DMS 273 (cell line): ENCODE results near the gene STAG1.
"Not testable (repeated sequence)": the region's sequence is repeated elsewhere in the genome, so short reads cannot be mapped to it uniquely, and the experiment has no call there.

Experiments used
- DNase-seq: peaks from one replicate; lab custom pipeline; 2025; ENCODE audit not compliant: unreplicated experiment; lab: John Stamatoyannopoulos, UW

The STAG1 gene

DNA sequence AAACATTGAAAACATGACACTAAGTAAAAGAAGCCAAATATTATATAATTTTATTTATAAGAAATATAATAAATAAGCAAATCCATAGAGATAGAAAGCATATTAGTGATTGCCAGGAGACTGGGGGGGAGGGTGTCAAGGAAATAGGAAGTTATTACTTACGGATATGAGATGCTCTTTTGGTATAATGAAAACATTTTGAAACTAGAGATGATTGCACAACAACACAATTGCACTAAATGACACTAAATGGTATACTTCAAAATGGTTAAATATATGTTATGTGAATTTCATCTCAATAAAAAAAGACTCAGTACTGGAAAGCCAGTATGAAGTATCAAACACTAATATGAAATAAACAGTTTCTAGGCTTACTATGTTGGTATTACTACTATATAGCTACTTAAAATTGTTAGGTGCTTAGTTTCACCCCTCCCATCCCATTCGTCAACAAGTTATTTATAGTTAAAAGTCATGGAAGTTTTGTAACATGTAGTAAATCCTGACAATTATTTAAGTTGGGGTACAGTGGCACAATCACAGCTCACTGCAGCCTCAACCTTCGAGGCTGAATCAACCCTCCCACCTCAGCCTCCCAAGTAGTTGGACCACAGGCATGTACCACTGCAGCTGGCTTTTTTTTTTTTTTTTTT lies 43.7 kb downstream of the STAG1 start:
- no peak for DNase-seq

DNA sequence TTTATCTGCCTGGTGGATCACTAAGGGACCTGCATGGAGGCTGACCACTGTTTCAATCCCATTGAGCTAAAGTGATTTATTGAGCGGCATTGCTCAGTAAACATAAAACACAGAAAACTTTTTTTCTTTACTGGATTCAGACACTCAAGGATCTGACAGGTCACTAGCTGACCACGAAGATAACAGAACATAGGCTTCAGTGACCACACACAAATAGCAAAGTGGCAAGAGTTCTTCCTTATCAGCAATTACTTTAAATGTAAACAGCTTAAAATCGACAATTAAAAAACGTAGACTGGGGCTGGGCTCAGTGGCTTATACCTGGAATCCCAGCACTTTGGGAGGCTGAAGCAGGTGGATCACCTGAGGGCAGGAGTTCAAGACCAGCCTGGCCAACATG lies 48.7 kb downstream of the STAG1 start:
- no peak for DNase-seq

DNA sequence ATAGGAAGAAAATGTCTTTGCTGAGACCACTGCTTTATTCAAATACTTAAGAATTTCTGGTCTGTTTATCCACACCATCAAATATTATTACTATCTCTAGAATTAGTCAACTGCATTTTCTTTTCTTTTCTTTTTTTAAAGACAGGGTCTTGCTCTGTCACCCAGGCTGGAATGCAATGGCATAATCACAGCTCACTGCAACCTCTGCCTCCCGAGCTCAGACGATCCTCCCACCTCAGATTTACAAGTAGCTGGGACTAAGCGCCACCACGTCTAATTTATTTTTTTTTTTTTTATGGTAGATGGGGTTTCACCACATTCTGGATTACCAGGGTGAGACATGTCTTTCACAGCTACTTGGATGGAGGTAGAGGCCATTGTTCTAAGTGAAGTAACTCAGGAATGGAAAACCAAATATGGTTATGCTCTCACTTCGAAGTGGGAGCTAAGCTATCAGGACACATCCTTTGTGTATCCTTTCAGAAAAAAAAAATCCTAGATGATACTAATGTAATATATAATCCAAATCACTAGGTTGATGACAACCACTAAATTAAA lies 52.8 kb downstream of the STAG1 start:
- DNase-seq, result no peak

DNA sequence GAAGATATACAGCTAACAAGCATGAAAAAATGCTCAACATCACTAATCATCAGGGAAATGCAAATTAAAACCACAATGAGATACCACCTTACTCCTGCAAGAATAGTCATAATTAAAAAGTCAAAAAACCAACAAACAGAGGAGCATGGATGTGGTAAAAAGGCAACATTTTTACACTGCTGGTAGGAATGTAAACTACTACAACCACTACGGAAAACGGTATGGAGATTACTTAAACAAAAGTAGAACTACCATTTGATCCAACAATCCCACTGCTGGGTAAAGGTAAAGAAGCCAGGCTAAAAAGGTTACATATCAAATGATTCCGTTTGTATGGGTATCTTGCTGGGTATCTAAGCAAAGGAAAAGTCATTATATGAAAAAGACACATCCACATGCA lies 53.8 kb downstream of the STAG1 start:
- DNase-seq, result no peak

DNA sequence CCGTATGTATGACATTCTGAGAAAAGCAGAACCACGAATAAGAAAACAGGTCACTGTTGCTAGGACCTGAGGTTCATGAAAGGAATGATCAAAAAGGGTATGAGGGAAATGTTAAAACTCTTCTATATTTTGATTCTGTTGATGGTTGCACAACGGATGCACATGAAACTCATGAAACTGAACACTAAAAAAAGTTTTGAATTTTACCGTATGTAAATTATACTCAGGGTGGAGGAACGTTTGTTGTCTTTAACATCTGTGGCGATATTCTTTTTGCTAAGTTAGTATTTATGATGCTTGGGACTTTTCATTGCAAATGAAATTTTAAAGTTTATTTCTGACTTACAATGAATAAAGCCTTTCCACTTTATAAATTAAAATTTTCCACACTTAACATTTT lies 55.4 kb downstream of the STAG1 start:
- no peak for DNase-seq

DNA sequence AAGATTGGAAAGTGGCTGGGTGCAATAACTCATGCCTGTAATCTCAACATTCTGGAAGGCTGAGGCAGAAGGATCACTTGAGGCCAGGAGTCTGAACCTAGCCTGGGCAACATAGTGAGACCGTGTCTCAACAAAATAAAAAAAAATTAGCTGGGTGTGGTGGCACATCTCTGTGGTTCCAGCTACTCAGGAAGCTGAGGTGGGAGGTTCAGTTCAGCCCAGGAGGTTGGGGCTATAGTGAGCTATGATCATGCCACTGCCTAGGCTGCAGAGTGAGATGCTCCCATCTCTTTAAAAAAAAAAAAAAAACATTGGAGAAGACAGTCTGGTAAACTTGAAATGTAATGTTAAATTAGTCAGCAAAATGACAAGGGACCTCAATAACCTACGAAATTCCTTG lies 57.9 kb downstream of the STAG1 start:
- DNase-seq, result no peak

DNA sequence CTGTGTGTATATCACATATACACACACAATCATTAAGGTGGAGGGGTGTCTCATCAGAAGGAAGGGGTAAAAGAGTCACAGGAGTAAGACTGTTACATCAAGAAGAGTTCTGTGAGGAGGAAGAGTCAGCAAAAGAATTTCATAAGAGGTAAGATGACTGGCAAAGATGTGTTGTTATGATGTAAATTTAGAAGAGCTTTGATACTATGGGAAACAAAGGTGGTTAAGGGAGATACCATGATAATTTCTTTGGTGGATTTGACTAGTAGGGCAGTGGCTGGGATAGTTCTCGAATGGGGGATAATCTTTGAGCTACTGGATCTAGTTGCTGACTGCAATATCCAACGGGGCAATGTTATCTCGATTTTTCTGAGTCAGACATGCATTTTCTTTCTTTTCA lies 61.6 kb downstream of the STAG1 start:
- DNase-seq, result no peak

DNA sequence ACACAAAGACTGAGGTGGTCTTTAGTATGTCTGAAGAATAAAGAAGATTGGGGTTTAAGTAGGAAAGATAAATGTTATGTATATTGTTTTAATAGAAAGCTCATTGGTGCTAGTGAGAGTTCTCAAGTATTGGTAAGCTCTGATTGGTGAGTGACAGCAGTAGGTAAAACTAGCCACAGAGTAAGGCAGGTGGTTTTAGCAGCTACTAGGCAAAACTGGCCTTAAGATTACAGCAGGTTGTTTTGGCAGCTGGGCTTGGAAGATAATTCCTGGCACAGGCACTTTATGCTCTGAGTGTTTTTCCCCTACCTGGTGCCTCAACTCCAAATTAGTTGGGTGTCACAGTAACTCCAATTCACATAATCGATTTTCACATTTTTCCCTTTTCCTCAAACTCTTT lies 66.3 kb downstream of the STAG1 start:
- peak; percentile 43 for DNase-seq

DNA sequence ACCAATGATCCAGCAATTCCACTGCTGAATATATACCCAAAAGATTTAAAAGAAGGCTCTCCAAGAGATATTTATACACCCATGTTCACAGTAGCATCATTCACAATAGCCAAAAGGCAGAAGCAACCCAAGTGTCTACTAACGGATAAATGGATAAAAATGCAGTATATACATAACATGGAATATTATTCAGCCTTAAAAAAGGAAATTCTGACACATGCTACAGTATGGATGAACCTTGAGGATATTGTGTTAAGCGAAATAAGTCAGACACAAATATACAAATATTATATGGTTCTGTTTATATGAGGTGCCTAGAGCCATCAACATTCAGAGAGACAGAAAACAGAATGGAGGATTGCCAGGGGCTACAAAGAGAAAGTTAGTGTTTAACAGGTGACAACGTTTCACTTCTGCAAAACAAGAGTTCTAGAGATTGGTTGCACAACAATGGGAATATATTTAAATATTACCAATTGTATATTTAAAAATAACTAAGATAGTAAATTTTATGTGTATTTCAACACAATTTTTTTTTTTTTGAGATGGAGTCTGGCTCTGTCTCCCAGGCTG lies 69.4 kb downstream of the STAG1 start:
- DNase-seq, result no peak

DNA sequence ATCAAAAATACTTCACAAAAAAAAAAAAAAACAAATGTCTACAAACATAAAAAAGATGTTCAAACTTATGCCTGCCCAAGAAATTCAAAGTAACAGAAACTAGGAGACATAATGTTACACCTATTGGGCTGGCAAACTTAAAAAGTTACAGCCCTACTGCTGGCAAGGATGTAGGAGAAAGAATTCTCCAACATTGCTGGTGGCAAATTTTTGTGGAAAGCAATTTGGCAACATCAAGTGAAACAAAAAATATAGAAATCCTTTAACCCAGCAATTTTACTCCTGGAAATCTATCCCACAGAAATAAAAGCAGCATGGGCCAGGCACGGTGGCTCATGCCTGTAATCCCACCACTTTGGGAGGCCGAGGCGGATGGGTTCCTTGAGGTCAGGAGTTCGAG lies 73.2 kb downstream of the STAG1 start:
- DNase-seq, result no peak

DNA sequence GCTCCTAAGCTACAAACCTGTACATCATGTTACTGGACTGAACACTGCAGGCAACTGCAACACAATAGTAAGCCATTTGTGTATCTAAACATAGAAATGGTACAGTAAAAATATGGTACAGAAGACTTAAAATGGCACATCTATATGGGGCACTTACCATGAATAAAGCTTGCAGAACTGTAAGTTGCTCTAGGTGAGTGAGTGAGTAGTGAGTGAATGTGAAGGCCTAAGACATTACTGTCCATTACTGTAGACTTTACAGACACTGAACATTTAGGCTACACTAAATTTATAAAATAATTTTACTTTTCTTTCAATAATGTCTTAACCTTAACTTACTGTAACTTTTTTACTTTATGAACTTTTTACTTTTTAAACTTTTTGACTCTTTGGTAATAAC lies 76.2 kb downstream of the STAG1 start:
- DNase-seq, result no peak

DNA sequence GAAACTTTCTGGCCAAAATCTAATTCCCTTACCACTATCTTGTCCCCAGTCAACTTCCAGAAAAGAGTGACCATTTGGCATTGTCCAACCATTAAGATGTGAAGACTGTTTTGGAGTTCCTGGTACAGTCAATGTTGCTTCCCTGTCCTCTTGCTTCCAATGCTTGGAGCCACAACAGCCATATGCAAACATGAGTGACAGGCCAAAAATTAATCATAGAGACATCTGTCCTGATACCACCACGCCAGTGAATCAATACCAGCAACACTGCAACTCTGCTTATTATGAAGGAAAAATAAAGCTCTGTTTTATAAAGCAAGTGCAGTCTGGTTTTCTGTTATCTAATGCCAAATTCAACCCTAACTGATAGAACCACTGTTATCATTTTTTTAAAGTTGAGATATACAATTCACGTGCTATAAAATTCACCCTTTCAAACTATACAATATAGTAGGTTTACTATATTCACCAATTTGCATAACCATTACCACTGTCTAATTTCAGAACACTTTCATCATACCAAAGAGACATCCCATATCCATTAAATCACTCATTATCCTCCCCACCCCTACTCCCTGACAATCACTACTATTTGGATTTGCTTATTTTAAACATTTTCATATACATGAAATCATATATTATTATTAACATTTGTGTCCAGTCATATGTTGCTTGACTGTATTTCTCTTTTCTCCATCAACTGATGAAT lies 76.9 kb downstream of the STAG1 start:
- DNase-seq, result no peak

DNA sequence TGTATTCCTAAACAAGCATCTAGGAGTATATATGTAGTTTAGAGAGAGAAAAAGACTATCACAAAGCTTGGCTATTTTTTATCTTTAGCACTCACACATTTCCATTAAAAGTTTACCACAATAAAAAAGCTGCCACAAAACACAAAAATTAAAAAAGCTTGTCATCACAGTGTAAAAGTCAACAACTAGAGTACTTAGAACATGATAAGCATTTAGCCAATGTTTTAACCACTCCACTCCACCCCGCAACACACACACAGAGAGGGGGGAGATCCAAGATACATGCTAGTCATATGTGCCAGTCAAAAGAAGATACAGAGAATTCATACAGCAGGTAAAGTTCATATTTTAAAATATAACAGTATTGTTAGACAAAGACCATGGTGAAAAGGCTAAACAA lies 79.7 kb downstream of the STAG1 start:
- DNase-seq, result no peak

DNA sequence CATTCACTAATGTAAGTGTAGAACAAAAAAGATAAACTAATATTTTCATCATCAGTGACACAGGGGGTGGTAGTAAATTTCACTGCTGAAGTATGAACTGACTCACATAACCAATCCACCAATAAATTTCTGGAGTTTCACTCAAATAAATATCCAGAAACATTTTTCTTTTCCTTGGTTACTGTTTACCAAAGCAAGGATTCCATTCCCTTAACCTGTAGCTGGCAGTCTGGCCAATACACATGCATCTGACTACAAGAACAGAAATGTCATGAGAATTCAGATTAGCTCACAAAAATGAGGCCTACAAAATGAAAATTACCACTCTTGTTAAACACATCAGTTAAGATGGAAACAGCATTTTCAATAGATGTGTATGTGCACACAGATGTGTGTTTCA lies 80.3 kb downstream of the STAG1 start:
- DNase-seq, result no peak

DNA sequence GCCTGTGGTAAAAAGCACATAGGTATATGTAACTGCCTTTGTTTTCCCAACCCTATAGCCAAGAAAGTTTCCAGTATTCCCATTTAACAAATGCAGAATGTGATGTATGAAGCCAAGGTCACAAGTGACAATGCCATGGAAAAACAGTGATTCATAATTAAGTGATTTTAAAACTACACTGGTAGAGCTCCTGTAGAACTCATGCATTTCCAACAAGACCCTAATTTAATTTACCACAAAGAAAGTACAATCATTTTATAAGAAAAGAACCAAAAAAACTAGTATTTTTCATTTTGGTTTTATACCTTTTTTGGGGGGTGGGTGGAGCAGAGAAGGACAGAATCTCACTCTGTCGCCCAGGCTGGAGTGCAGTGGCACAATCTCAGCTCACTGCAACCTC lies 82.0 kb downstream of the STAG1 start:
- no peak for DNase-seq

DNA sequence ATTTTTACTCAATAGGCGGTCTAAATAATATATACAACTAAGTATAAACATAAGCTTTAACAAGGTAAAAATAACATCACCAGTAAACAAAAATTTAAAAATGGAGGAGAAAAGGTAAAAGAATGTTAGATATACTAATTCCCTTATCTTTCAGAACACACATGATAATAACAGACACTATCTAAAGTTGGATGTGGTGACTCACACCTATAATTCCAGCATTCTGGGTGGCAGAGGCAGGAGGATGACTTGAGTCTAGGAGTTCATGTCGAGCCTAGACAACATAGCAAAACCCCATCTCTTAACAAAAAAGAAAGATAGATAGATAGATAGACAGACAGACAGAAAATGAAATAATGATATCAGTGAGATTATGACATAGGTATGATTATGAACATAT lies 85.1 kb downstream of the STAG1 start:
- DNase-seq, result no peak

DNA sequence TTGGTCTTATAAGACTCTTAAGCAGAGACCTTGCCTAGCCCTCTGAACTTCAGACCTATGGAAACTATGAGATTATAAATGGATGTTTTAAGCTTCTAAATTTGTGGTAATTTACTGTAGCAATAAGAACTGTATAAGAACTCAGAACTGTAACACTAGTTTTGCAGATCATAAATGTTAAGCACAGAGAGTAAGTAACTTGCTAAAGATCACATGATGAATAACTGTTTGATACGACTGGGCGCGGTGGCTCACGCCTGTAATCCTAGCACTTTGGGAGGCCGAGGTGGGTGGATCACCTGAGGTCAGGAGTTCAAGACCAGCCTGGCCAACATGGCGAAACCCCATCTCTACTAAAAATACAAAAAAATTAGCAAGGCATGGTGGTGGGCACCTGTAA lies 85.9 kb downstream of the STAG1 start:
- DNase-seq, result not testable (repeated sequence)

DNA sequence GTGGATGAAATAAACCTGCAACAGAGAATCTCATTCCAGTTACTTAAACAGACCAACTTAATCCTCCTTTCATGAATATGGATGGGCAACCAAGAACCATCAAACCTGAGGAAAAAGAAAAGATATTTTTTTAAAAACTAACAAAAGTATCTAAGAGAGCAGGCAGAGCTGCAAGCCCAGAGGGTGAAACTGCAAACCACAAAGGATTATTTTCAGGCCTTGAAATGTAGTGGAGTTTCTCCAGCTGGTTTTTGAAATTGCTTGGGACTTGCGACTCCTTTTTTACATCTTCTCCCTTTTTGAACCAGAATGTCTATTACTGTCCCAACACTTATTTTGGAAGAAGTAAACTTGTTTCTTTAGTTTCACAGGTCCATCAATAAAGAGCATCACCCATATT lies 87.4 kb downstream of the STAG1 start:
- DNase-seq, result no peak

DNA sequence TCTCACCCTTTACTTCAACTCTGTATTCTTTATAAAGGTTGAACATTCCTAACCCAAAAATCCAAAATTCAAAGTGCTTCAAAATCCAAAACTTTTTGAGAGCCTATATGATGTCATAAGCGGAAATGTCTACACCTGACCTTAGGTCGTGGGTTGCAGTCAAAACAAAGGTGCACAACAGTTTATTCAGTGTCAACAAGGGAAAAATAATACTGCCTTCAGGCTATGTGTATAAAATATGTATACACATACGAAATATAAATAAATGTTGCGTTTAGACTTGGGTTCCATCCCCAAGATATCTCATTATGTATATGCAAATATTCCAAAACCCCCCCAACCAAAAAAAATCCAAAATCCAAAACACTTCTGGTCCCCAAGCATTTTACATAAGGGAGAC lies 90.9 kb downstream of the STAG1 start:
- DNase-seq, result no peak

DNA sequence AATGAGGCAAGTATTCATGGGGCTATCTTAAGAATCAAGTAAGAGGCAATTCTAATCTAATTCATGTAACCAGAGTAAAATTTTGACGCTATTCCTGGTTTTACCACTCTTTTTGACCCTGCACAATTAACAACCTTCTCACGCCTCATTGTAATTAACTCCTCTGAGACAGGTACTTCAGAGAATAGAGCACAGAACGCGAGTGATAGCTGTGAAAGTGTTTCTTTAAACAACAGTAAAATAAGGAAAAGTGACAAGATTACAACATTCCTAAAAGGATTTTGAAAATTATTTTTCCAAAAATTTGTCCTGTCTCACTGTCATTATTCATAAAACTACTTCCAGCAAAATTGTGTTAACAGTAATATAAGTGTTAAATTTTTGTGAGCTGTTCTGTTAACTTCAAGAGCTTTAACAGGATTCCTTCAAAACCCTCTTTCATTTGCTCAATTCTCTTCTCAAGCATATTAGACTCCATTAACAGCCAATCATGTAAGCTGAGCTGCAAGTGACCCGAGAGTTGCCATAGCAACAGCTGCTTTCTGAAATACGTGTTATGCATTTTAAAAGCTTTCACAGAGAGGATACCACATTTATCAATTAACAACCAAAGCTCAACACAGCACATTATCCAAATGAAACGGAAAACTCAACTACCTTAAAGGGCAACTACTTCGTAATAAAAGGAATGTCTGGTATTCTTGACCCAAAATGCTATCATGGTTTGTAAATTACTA lies 93.1 kb downstream of the STAG1 start:
- peak; percentile 92 for DNase-seq

DNA sequence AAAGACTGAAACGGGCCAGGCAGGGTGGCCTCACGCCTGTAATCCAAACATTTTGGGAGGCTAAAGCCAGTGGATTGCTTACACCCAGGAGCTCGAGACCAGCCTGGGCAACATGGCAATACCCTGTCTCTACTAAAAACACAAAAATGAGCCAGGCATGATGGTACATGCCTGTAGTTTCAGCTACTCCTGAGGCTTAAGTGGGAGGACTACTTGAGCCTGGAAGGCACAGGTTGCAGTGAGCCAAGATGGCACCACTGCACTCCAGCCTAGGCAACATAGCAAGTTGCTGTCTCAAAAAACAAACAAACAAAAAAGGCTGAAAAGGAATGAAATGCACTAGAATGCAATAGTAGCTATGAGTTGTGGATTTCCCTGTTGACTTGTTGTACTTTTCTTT lies 94.7 kb downstream of the STAG1 start:
- no peak for DNase-seq

DNA sequence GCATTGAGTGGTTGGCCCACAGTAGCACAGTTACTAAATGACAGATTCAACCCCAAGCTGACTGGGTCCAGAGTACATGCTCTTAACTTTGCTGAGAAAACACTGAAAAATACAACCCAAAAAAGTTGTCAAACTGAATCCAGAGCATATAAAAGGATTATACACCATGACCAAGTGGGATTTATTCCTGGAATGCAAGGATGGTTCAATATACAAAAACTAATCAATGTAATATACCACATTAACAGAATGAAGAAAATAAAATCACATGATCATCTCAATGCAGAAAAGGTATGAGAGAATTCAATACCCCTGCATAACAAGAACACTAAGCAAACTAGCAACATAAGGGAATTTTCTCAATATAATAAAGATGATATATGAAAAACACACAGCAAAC lies 98.5 kb downstream of the STAG1 start:
- no peak for DNase-seq
